Forelimb muscle (tissue), 1 donor: ENCODE data around the gene ADAM8. TPM values are rescaled to one million over a fixed set of nuclear protein-coding genes. Genes with fewer than 3 reads are reported as not detected.
"Not testable (repeated sequence)": the region's sequence is repeated elsewhere in the genome, so short reads cannot be mapped to it uniquely, and the experiment has no call there.

ENCODE experiments used
- DNase-seq: peaks from one replicate; pipeline ENCODE4 v3.0.0-alpha.2; 2013; ENCODE audit warnings: low read depth
- polyA plus RNA-seq: library from polyadenylated mRNA; unstranded; fragments of 120-200 nt; gene quantifications from one replicate; pipeline ENCODE4 v1.2.1, GENCODE V29; 2013; ENCODE audit not compliant: insufficient read length

Gene ADAM8
- polyA plus RNA-seq, 1 donor = 2.4 TPM

DNA sequence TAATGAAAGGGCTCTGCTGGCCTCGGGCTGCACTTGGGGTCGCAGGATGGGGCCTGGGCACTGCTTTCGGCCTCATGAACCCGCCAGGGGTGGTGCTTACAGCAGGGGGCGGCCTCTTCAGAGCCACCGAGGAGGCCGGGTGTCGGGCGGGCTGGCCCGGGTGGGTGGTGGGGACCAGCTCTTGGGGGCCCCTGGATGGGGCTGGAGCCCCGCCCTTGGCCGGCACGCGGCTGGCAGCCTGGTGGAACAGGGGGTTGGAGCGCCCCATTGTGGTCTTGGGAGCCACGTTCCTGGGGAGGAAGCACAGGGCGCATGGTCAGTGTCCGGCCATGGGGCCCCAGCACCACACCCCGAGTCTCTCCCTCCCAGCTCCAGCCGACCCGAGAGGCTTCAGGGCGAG is 8.8 kb downstream of the ADAM8 start:
- DNase-seq = no peak

DNA sequence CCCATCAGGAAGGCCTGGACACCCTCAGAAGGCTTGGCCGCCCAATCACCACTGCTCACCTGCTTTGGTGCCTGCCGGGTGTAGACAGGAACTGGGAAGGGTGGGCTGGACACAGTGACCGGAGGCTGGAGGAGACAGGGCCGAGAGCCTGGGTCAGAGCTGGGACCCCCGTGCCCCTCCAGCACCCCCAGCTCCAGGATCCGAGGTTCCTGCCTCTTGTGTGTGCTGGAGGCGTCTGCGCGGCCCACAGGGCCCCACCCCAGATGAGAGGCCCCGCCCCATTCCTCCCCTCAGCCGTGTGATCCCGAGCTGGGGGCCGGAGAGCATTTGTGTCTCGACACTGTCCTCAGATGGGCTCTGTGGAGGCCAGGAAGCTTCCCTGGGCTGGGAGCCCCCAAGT is 9.4 kb downstream of the ADAM8 start:
- no peak for DNase-seq

DNA sequence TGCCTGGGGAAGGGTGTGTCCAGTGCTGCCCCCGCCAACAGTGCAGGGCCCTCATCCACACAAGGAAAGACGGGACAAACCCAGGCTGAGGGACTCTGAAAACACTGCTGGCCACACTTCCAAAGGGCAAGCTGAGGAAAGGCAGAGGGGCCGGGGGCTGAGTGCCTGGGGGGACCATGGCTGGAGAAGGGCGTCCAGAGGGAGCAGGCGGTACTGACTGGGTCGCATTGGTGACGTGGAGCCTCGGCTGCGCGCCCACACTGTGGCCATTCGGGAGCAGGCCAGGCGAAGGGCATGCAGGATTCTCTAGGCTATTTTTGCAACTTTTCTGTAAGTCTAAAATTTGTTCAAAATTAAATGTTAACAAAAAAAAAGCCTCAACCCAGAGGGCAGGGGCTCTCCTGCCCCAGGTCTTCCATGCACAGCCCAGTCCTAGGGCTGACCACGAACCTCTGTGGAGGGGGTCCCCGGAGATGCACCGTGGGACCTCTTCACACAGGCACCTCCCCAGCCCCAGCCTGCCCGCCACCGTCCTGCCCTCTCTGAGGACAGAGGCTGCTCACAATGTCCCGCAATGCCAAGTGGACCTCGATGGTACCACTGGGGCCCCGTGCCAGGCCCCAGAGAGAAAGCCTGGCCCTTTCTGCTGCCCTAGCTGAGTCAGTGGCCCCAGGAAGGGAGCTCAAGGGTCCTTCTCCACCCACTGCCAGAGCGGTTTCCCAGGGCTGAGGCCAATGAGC is 10.4 kb downstream of the ADAM8 start:
- no peak for DNase-seq

DNA sequence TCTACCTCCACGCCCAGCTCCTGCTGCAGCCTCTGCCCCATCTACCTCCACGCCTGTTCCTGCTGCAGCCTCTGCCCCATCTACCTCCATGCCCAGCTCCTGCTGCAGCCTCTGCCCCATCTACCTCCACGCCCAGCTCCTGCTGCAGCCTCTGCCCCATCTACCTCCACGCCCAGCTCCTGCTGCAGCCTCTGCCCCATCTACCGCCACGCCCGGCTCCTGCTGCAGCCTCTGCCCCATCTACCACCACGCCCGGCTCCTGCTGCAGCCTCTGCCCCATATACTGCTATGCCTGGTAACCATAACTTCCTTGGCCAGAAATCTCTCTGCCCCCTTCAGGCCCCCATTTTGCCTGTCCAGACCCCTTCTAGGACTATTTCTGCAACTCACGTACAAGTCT is 11.6 kb downstream of the ADAM8 start:
- not testable (repeated sequence) for DNase-seq

DNA sequence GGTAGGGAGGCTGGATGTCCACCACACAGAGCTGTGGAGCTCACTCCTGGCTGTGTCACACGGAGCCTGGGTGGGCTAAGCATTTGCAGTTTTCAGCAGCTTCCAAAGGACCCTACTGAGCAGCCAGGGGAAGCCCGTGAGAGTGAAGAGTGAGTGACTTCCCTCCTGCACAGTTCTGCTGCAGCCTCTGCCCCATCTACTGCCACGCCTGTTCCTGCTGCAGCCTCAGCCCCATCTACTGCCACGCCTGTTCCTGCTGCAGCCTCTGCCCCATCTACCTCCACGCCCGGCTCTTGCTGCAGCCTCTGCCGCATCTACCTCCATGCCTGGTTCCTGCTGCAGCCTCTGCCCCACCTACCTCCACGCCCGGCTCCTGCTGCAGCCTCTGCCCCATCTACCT is 12.2 kb downstream of the ADAM8 start:
- no peak for DNase-seq

DNA sequence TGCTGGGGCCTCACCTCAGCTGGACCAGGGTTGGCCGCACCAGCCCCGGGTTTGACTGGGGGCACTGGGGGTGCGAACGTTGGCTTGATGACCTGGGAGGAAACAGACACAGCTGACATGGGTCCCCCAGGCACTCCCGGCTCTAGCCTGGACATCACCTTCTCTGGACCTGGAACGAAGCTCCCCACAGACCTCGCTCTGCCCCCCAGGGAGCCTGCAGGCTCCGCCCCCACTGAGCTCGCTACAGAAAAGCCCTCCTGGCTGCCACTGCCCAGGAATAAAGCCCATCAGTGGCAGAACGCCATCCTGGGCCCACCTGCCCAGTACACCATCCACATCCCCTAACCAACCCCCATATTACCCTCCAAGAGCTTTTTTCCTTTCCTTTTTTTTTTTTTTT is 13.0 kb downstream of the ADAM8 start:
- no peak for DNase-seq

DNA sequence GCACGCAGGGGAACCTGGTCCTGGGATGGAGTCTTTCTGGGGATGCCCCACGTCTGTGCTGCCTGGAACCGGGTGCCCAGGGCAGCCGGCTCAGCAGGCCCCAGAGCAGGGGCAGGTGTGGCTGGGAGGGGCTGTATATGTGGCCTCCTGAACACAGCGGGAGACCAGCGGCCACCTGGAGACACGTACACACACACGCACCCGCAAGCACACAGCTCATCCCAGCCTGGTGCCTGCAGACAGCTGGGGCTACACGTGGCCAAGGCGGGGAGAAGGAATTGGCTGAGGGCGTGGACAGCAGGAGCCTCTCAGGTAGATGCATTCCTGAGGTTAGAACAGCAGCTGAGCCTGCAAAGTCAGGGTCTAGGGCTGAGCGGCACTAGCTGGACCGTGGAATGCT is 14.0 kb downstream of the ADAM8 start:
- DNase-seq = no peak

DNA sequence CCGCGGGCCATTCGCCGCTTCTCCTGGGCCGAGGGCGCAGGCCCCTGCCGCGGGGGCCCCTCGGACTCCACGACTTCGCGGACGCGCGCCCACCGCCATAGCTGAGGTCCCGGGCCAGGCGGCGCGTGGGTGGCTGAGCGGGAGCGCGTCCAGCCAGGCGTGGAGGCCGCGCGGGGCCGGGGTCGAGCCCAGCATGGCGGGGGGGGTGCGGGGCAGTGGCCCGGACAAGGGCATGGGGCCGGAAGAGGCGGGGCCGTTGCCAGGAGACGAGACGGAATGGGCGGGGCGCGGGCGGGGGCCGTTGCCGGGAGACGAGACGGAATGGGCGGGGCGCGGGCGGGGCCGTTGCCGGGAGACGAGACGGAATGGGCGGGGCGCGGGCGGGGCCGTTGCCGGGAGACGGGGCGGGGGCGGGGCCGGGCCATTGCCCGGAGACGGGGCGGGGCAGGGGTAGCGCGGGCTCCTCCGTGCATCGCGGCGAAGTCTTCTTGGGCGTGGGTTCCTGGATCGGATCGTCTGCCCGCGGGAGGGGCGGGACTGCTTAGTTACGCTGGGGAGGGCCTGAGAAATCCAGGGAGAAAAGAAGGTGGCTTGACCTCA is 14.8 kb downstream of the ADAM8 start:
- no peak for DNase-seq

DNA sequence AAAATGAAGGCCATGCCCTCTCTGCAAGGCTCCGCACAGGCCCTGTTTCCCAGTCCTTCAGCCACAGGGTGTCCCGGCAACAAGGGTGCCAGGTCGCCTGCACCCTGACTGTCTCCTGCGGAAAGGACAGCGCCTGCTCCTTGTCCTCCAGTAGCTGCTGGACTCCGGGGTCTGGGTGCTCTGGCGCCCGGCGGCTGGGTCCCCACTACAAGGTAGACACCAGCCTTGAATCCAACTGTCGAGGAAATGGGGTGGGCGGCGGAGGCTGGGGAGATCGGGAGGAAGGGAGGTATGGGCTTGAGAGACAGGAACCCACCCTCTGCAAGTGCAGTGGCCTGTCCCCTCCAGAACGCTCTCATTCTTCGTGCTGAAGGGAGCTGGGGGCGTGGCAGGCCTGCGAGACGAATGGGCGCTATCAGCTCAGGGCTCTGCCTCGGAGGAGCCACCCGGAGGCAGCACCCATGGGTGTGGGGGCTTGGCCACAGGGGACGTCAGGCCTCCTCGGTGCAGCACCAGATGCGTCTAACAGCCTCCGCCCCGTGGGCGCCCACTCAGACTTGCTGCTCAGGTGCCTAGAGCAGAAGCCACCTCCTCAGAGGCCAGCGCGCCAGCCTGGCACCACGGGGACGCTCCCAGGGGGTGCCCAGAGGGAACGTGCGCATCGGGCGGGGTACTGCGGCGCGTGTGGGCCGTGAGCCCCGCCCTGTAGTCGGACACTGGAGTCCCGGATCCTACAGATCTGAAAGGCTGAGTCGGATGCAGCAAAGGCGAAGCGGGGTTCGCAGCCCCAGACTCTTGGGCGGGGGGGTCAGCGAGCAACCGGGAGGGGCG is 15.6 kb downstream of the ADAM8 start:
- DNase-seq = no peak

DNA sequence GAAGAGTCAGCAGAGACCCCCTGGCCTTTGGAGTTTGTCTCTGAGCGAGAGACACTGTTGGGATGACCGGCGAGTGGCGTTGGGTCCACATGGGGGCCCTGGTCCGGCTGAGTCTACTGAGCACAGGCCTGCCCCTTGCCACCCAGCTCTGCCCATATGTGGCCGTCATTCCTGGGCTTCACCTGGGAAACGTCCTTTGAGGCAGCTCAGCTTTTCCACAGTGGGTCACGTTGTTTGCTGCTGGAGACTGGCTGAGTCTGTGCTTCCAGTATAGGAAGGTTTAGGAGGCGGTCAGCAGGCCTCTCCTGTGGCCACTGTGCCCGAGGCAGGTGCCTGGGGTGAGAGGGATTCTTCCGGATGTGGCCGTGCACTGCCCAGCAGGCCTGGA is 17.1 kb downstream of the ADAM8 start:
- no peak for DNase-seq

DNA sequence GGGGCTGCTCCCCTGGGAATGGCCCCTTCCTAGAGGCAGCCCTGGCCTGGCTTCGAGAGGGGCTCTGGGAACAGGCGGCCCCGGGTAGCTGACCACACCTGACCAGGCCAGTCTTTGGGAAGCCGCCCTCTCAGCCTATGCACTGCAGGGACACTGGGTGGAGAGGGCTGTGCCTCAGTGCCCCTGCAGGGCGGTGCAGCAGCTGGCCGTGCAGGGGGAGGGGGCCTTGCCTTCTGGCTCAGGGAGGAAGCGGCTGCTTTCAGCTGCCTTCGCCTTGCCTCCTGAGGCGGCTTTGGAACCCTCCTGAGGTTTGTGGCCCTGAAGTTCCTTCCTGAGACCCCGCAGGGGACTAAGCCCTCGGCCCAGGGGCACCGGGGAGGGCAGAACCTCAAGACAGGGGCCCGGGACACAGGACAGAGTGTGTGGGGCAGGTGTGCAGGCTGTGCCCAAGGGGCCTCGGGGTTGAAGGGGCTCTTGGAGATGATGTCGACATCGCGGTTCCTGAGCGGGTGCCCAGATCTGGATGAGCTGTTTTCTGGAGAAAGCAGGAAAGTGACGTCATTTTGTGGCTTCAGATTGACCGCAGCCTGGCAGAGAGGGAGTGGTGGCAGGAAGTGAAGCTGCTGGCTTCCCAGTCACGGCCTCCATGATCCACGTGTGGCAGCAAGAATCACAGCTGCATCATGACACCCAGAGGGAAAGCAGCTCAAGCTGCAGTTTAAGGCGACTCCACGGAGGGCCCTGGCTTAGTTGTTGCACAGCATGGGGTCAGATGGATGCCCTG is 17.7 kb downstream of the ADAM8 start:
- peak; percentile 29 for DNase-seq

DNA sequence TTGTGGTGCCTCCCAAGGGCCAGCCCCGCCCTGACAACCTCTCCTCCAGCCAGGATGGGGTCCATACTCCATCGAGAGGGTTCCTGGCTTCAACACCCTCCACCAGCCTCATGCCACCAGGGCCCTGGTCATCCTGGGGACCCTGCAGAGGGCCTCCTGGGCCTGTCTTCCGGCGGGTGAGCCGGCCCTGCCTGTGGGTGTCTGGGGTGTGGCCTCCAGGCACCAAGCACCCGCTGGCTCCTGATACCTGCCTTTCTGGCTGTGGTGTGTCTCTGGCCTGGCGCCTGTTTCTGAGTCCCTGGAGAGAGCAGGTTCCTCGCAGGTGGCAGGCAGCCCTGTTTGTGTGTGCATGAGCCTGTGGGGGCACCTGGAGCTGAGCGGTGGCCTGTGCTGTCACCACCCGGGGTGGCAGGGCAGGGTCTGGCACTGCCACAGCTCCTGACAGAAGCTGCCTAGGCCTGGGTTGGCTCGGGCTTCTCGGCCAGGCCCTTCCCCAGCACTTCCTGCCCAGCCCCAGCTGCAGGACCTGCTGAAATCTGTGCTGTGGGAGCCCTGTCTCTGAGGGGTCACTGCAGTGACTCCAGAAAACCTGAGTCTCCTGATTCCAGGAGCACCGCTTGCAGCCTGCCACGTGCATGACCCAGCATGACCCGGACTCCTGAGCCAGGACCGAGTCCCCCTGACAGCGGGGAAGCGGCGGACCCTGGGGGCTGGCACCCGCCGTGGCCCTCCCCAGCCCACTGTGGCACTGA is 18.4 kb downstream of the ADAM8 start:
- DNase-seq = no peak

DNA sequence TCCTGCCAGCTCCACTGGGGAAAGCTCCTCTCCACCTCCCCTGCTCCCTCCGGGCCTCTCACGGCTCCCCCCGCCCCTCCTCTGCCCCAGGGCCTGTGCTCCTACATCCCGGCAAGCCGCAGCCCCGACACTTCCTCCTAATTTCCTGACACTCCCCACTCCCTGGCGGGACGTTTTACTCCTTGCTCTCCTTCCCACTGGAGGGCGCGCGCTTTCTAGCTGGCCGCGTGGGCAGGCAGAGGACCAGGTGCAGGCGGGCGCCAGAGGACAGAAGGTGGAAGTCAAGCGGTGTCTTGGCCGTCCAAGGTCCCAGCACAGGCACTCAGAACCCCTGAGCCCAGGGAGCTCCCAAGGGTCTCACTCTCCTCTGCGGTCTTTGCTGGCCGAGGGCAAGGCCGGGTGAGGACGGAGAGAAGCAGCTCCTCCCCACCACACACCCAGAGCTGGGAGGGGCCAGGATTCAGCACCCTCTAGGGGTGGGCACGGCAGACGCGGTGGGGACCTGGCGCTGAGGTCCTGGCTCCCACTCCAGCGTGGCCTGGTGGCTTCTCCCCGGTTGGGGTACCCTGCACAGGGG is 19.1 kb downstream of the ADAM8 start:
- no peak for DNase-seq

DNA sequence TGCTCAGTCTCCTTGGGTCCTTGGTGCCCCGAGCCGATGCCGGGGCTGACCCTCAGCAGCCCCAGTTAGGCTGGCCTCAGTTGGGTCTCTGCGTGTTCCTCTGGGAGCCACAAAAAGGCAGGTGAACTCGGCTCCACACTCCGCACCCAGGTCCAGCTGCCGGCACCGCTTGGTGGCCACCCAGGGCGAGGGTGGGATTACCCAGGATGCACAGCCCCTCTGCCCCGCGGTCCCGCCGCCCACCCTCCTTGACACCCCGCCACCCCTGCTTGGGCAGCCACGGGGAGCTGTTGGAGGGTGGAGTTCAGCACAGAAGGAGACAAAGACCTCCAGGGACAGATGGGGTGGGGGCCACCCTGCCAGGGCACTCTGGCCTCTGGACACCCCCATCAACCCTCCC is 21.3 kb downstream of the ADAM8 start:
- DNase-seq = no peak

DNA sequence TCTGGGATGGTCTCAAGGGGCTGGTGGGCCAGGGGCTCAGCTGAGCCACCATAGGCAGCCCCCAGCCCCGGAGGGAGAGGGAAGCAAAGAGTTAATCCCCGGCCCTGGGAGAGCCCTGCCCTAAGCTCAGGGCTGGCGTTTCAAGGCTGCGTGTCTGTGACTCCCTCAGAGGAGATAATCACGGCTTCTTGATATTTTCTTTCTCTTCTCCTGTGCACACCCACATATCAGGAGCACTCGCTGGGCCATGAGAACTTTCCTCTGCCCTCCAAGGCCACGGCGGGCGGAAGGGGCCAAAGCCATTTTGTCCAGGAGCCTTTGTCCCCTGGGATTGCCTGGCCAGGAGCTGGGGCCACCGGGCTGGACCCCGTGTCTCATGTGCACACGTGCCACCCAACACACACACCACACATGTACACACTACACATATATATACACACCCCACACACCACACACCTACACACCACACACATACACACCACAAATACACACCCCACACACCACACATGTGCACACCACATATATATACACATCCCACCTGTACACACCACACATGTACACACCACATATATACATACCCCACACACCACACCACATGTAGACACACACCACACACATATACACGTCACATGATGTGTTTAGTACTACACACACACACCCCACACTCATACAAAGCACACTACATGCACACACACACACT is 22.1 kb downstream of the ADAM8 start:
- DNase-seq = no peak

DNA sequence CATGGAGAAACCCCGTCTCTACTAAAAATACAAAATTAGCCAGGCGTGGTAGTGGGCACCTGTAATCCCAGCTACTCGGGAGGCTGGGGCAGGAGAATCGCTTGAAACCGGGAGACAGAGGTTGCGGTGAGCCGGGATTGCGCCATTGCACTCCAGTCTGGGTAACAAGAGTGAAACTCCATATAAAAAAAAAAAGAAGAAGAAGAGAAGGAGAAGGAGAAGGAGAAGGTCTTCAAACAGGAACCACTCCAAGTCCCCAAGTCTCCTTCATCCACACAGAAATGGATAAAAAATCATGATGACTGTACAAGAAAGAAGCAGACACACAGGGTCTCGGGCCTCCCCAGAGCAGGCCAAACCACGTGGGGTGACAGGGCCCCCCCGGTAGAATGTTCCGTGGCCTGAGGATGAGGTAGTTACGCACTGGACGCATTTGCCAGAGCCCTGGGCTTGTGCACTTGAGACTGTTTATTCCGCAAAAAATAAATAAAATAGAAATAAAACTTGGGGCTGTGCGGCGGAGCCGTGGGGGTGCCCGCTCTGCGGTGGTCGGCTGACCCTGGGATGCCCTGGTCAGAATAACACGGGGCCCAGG is 23.2 kb downstream of the ADAM8 start:
- DNase-seq = no peak

DNA sequence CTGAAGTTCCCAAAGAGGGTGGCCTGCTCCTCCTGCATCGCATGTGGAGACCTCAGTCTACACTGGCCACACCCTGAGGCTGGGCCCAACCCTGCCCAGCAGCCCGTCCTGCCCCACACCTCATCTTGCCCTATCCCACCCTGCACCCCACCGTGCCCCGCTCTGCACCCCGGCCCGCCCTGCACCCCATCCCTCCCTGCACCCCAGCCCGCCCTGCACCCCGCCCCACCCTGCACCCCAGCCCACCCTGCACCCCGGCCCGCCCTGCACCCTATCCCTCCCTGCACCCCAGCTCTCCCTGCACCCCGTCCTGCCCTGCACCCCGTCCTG is 24.5 kb downstream of the ADAM8 start:
- DNase-seq = no peak

DNA sequence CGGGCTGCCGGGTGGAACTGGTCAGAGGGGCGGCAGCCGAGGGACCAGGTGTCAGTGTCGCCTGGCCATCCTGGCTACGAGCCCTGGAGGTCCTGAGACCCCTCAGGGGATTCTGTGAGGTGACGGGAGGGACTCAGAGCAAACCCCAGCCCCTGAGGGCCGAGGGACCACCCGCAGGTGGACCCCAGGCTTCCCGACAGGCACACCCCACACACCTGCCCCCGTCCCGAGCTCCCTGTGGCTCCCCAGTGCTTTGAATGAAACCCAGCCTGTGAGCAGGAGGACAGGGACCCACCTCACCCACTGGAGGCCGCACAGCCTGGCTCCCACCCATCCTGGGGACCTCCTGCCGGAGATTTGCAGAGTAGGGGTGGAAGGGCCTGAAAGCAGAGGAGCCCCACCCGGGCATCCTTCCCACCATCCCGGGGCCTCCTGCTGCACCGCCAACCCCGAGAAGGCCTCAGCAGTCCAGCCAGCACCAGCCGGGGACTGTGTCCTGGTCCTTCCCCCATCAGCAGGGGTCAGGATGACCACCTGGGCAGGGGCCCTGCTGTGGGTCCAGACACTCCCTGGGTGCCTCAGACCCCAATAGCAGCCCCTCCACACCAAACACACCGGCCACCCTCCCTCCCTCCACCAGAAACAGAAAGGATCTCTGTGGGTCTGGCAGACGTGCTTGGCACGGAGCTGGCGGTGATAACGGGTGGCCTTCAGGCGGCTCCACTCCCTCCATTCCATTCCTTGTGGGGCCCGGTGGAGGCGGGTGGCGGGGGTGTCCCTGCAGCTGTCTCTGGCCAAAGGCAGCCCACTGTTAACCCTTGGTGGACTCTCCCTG is 25.1 kb downstream of the ADAM8 start:
- DNase-seq = no peak
